ENCODE measurements around the gene BEAN1.

BEAN1 gene

GRCh38 chr16:66416939-66417700 lies 10.0 kb upstream of the BEAN1 start:
- in situ Hi-C loops (cut with MboI; ENCODE audit: low sequenced_read_pairs) = loop anchor here (25.0 kb wide), 1 partner anchor 445 kb away; no protein-coding TSS in a partner anchor

GRCh38 chr16:66418165-66418962 lies 8.7 kb upstream of the BEAN1 start:
- in situ Hi-C loops (cut with MboI; ENCODE audit: low sequenced_read_pairs) = loop anchor here (25.0 kb wide), 1 partner anchor 444 kb away; no protein-coding TSS in a partner anchor

DNA sequence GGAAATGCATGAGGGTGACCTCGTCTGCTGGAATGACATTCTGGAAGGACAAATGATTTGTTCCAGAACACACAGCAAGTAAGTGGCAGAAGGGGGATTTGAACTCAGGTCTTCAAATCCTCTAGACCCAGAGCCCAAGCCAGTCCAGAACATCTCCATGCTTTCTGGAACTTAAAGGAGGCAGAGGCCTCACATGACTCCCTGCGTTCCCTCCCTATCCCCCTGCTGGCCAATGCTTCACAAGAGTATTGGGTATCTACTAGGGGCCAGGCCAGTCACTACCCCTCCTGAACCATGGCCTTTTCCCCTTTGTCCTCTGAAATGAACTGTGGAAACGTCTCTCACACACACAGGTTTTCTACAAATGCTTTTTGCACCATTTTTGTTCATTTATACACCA lies 7.6 kb upstream of the BEAN1 start:
- in situ Hi-C loops (cut with MboI; ENCODE audit: low sequenced_read_pairs) = loop anchor here (25.0 kb wide), 1 partner anchor 443 kb away; no protein-coding TSS in a partner anchor

DNA sequence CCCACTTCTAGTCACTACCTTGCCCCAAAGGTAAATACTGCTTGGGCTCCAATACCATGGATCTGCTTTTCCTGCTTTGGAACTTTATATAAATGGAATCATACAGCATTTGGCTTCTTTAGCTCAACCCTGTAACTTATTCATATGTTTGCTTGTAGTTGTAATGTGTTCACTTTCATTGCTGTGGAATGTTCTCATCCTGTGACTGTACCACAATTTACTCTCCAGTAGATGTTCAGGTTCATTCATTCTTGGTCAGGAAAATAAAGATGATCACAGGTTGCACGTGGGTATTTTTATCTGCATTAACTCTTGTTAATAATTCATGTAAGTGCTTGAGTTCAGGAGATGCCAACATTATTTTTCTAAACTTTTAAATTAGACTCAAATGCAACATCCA lies 6.7 kb upstream of the BEAN1 start:
- in situ Hi-C loops (cut with MboI; ENCODE audit: low sequenced_read_pairs) = loop anchor here (25.0 kb wide), 1 partner anchor 442 kb away; no protein-coding TSS in a partner anchor

DNA sequence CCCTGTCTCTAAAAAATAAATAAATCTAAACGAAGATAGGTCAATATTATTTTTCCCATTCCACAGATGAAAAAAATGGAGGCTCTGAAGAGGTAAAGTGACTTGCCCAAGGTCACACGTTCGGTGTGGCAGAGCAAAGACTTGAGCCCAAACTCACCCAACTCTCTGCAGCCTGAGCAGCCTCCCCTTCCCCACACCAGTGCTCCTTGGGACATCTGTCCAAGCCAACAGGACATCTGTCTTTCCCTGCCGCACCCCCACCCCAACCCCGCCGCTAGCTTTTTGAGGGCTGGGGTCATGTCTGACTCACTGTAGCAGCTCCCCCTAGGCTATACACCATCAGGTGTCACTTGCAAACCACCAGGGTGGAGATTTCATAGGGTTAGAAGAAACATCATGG lies 5.2 kb upstream of the BEAN1 start:
- in situ Hi-C loops (cut with MboI; ENCODE audit: low sequenced_read_pairs) = loop anchor here (25.0 kb wide), 1 partner anchor 440 kb away; no protein-coding TSS in a partner anchor

DNA sequence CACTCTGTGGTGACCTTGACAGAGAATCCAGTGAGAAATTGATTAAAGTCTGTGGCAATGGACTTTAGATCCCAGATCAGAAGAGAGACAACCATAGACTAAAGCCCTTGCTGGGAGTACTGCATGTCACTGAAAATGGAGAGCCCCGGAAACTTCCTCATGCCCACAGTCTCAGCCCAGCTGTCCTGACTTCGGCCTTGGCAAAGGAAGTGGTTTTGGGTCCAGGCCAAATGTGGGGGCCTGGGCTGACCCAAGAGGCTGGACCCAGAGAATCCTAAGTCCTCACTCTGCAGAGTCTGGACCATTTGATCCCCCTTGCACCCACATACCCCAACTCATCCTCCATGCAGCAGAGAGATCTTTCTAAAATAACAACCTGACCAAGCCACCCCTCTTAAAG lies 4.7 kb upstream of the BEAN1 start:
- in situ Hi-C loops (cut with MboI; ENCODE audit: low sequenced_read_pairs) = loop anchor here (25.0 kb wide), 1 partner anchor 440 kb away; no protein-coding TSS in a partner anchor

DNA sequence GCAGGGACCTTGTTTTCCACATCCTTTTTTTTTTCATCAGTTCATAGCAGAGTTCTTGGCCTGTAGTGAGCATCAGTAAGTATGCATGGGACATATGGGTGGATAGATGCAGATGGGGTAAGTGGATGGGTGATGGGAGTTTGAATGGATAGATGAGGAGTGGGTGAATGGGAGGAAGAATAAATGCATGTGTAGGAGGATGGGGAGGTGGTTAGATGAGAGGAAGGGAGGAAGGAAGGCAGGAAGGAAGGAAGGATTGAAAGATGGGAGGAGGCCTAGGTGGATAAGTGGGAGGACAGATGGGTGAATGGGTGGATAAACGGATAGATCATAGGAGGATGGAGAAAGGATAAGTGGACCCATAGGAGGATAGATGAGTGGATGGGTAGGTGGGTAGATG lies 3.9 kb upstream of the BEAN1 start:
- in situ Hi-C loops (cut with MboI; ENCODE audit: low sequenced_read_pairs) = loop anchor here (25.0 kb wide), 1 partner anchor 439 kb away; no protein-coding TSS in a partner anchor

DNA sequence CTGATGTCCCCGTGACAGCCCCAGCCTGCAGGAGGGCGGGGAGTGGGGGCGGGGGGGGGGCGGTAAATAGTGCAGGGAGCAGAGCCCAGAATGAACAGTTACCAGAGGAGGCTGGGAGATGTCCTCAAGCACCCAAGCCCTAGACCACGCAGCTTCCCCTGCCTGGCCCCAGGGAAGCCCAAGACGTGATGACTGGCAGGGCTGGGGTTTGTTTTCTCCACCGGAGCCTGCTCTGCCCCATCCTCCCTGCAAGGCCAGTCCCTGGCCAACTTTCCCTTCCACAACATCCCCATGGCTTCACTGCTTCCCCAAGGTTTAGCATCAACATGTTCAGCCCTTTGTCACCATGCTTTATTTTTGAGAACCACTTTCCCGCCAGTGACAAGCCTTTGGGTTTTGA lies 1.4 kb upstream of the BEAN1 start:
- in situ Hi-C loops (cut with MboI; ENCODE audit: low sequenced_read_pairs) = no loop called here

- in situ Hi-C loops (cut with MboI; ENCODE audit: low sequenced_read_pairs) = no loop called here
These were observed 721 bp upstream of the BEAN1 start for GRCh38 chr16:66426112-66427035.

DNA sequence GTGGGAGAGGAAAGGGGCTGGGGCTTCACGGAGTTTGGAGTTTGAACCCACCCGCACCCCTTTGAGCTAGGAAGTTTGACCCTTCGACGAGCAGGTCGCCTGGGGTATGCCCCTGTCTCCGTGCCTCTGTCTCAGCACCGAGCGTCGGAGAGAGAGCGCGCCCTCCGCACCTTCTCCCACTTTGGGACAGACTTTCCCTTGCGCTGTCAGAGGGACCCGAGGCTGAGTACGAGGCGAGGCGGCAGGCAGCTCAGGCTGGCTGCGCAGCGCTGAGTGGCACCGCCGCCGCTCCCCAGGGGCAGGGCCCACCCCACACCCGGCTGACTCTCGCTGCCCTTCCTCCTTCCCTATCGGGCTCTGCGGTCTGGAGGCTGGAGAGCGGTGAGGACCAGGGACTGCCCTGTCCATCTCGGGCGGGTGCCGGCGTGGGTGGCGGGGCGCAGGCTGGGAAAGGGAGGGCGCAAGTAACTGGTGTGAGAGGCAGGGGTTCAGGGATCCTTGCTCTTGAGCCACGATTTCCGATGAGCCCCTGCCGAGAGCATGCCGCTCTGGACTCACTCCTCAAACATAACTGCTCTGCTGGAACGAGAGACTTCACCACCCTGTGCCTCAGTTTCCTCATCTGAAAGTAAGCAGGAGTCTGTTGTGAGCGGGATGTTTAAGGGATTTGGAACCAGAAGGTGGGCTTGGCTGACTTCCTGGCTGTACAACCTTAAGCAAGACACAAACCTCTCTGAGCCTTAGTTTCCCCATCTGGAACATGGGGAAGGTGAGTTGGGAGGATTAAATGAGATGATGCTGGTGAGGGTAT lies 981 bp downstream of the BEAN1 start:
- in situ Hi-C loops (cut with MboI; ENCODE audit: low sequenced_read_pairs) = no loop called here

GRCh38 chr16:66428682-66429251 lies 1.7 kb downstream of the BEAN1 start:
- in situ Hi-C loops (cut with MboI; ENCODE audit: low sequenced_read_pairs) = no loop called here

DNA sequence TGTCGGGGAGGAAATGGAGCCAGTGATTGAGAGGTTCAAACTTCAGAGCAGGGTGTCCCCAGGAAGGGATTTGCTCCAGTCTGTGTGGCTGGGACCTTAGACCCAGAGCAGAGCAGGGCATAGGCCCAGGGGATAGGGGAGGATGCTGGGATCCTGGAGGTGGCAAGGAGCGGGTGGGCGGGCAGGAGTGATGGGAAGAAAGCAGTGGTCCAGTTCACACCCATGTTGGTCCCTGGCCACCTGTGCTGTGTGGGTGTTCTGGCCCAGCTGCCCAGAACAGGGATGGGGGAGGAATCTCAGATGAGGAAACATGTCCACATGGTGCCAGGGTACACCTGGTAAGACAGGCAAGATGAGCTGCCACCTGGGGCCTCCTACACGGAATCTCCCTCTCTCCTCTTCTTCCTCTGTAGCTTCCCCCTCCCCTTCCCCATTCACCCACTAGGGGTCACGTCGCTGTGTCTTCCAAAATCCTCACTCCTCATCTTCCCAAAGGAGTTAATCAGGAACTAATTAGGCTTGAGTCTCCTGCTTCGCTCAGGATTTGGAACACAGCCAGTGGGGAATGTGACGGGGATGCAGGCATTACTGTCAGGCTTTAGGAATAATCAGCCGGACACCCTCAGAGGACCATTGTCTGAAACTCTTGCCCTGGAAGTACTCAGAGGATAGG lies 2.3 kb downstream of the BEAN1 start:
- in situ Hi-C loops (cut with MboI; ENCODE audit: low sequenced_read_pairs) = no loop called here

DNA sequence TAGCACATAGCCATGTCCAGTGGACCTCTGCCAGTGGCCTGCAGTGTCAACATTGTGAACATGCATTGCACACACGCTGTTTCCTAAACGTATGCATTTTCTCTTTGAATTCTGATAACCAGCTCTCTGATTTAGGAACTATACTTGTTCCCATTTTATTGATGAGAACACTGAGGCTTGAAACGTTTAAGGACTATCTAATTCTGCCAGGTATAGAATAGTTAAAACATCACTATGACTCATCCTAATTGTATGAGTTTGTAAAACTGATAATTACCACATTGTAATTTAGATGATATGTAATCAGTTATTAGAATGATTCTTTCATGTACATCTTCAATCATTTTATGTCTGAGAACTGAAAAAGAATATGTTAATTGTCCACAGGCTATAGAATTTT lies 3.1 kb downstream of the BEAN1 start:
- in situ Hi-C loops (cut with MboI; ENCODE audit: low sequenced_read_pairs) = no loop called here

DNA sequence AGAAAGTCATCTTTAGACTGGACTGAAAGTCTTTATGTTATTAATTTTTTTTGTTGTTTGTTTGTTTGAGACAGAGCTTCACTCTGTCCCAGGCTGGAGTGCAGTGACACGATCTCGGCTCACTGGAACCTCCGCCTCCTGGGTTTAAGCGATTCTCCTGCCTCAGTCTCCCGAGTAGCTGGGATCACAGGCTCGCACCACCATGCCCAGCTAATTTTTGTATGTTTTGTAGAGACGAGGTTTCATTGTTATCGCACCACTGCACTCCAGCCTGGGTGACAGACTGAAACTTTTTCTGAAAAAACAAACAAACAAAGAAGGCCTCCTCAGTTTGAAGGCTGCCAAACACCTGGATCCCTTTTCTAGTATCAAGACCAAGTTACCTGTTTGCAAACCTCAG lies 4.7 kb downstream of the BEAN1 start:
- in situ Hi-C loops (cut with MboI; ENCODE audit: low sequenced_read_pairs) = no loop called here

DNA sequence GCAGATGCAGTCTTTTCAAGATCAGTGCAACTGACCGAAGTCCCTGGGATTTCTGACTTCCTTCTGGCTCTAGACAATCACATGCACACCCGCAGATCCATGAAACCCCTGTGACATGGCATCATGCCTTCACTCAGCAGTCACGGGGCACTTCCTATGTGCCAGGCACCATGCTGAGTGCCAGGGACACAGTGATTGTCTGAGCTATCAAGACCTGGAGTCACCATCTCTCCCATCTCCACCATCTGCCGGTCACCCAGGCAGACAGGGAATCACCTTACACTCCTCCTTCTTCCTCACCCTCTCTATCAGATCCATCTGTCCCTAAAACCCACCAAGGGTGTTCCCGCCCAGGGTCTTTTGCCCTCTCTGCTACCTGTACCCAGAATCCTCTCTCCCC lies 5.3 kb downstream of the BEAN1 start:
- in situ Hi-C loops (cut with MboI; ENCODE audit: low sequenced_read_pairs) = no loop called here

DNA sequence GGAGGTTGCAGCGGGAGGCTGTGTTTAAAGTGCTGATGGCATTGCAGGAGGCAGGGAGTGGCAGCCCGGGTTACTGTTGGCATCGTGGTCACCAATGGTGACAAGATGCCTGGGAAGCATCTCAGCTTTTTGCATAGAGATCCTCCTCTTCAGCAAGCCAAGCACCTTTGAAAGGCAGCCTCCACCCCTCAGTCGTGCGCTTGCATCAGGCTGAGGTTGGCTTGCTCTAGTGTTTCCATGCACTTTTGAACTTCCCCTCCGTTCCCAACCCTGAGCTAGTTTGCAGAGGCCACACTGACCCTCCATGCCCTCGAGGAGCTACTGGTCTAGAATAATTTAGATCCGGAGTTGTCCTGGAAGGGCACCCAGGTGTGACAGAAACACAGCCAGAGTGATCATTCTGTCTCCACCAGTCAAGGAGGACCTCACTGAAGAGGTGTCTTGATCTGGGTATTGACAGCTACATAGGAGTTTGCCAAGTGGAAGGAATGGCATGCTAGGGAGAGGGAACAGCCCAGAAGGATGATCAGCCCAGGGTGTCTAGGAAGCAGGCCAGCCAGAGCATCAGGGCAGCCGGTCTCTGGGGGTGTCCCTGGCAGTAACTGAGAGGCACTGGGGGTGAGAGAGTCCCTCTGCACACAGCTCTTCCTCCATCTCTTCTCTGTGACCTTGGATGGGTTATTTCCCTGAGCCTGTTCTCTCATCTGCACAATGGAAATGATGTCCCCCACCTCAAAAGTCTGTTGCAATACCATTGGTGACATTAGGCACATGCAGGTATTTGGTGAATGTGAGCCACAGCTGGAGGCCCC lies 7.7 kb downstream of the BEAN1 start:
- in situ Hi-C loops (cut with MboI; ENCODE audit: low sequenced_read_pairs) = no loop called here

DNA sequence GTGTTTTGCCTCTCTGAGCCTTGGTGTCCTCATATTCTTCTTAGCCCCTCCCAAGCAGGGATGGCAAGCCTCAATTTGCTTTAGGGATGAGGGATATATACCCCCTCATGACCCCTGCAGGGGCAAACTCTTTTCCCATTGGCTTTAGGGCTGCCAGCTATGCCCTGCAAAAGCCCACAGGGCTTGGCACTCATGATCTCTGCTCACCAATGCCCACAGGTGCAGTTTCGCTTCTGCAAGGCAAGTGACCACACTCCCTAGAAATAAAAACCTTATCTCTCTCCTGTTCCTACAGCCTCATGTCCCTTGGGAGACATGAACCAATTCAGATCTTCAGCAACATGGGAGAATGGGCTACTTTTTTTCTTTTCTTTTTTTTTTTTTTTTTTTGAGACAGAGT lies 8.8 kb downstream of the BEAN1 start:
- in situ Hi-C loops (cut with MboI; ENCODE audit: low sequenced_read_pairs) = no loop called here

DNA sequence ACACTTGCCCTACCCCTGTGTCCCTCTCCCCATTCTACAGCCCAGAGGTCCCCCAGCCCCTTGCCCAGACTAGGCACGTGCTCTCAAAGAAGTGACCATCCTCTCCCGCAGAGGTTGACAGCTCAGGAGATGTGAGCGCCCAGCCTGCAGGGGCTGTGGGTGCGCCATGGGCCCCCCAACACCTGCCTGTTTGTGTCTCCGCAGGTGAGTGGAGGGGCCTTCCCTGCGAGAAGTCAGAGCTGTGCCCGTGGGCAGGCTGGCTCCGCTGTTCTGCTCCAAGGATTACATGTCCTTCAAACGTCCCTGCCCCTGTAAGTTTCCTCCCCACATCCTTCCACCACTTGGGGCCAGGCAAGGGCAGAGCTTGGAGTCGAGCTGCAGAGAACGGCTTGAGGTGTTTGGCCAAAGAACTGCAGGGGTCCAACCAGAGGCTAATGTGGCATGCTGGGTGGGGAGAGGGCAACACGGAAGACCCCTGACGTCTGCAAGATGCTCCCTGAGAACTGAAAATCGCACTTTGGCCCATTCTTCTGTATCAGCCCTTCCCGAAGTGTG lies 10.4 kb downstream of the BEAN1 start:
- in situ Hi-C loops (cut with MboI; ENCODE audit: low sequenced_read_pairs) = no loop called here

Data from HL-60/S4 (cell line).